CD14-positive monocyte (primary cell): Measurements from ENCODE around the gene GALNTL6. TPM values are rescaled to one million over a fixed set of nuclear protein-coding genes. Genes with fewer than 3 reads are reported as not detected.
A peak's percentile ranks its signal among the peaks of the same experiment; 100 is the strongest.

Source experiments
- DNase-seq, 3 donors: peaks; one replicate each; pipeline ENCODE4 v3.0.0-alpha.2; 2011 to 2022
- H2AFZ ChIP-seq: 2 replicates; pipeline ENCODE4 v1.6.0; 2012; ENCODE audit warnings: mild to moderate bottlenecking, low read depth, low read length, inconsistent platforms; ENCODE audit not compliant: insufficient read depth, poor library complexity, severe bottlenecking
- H3K27ac ChIP-seq, 2 donors: 1 replicate in 1 of 2; 2 replicates in 1 of 2; pipeline ENCODE4 v1.5.1; 2012 to 2013; ENCODE audit warnings: low read length in 2 of 2, control low read depth in 1 of 2, inconsistent platforms in 1 of 2, low read depth in 1 of 2, mild to moderate bottlenecking in 1 of 2
- H3K27me3 ChIP-seq, 2 donors: one replicate each; pipeline versions ENCODE4 v1.6.0 to v1.6.1; 2011 to 2013; ENCODE audit warnings: low read length in 2 of 2; ENCODE audit not compliant: control insufficient read depth in 2 of 2, insufficient read depth in 2 of 2
- H3K36me3 ChIP-seq, 2 donors: replicated peaks in 1 of 2; 1 replicate in 1 of 2; 2 replicates in 1 of 2; pipeline versions ENCODE4 v1.5.1 to v1.6.1; 2012 to 2013; ENCODE audit warnings: low read length in 2 of 2, control low read depth in 1 of 2, inconsistent platforms in 1 of 2, mild to moderate bottlenecking in 1 of 2; ENCODE audit not compliant: insufficient read depth in 2 of 2, control insufficient read depth in 1 of 2
- H3K4me1 ChIP-seq, 2 donors: 1 replicate in 1 of 2; 2 replicates in 1 of 2; pipeline versions ENCODE4 v1.5.1 to v1.6.1; 2012 to 2013; ENCODE audit warnings: low read length in 2 of 2, control low read depth in 1 of 2, inconsistent platforms in 1 of 2, mild to moderate bottlenecking in 1 of 2, moderate library complexity in 1 of 2; ENCODE audit not compliant: insufficient read depth in 2 of 2, control insufficient read depth in 1 of 2
- H3K4me2 ChIP-seq: replicated peaks from 2 replicates; pipeline ENCODE3; 2012; ENCODE audit warnings: low read length, moderate library complexity, mild to moderate bottlenecking; ENCODE audit not compliant: poor library complexity, severe bottlenecking; ENCODE audit errors: extremely low read depth
- H3K4me3 ChIP-seq, 3 experiments: fragments of 200-600 bp in 1 of 3; sonication (generic) in 1 of 3; replicated peaks in 1 of 3; 1 replicate in 2 of 3; 2 replicates in 1 of 3; pipeline ENCODE4 v1.5.1; 2011 to 2013; ENCODE audit warnings: low read length in 3 of 3, mild to moderate bottlenecking in 3 of 3, control low read depth in 2 of 3, low read depth in 2 of 3, inconsistent platforms in 1 of 3, moderate library complexity in 1 of 3
- H3K79me2 ChIP-seq: 2 replicates; pipeline ENCODE4 v1.6.0; 2012; ENCODE audit warnings: mild to moderate bottlenecking, control low read depth, inconsistent platforms, low read length, moderate library complexity; ENCODE audit not compliant: insufficient read depth
- H3K9ac ChIP-seq: 2 replicates; pipeline ENCODE4 v1.6.0; 2017; ENCODE audit warnings: low read length, mild to moderate bottlenecking; ENCODE audit not compliant: insufficient read depth, poor library complexity, severe bottlenecking
- H3K9me3 ChIP-seq, 2 donors: replicated peaks in 1 of 2; 1 replicate in 1 of 2; 2 replicates in 1 of 2; pipeline versions ENCODE4 v1.5.1 to v1.6.1; 2012 to 2013; ENCODE audit warnings: low read length in 2 of 2, control low read depth in 1 of 2; ENCODE audit not compliant: control insufficient read depth in 1 of 2, insufficient read depth in 1 of 2
- H4K20me1 ChIP-seq: 2 replicates; pipeline ENCODE4 v1.6.0; 2012; ENCODE audit warnings: mild to moderate bottlenecking, low read length, control low read depth, moderate library complexity; ENCODE audit not compliant: insufficient read depth
- H3K27ac Mint-ChIP-seq, 7 donors: one replicate each; pipeline ENCODE4 v1.8.0; 2020; ENCODE audit warnings: mild to moderate bottlenecking in 7 of 7, mixed read lengths in 7 of 7, moderate library complexity in 6 of 7, inconsistent platforms in 2 of 7
- H3K27me3 Mint-ChIP-seq, 3 donors: one replicate each; pipeline ENCODE4 v1.8.0; 2021 to 2022; ENCODE audit warnings: low read depth in 3 of 3, mild to moderate bottlenecking in 3 of 3, mixed read lengths in 3 of 3, moderate library complexity in 3 of 3, inconsistent platforms in 1 of 3
- H3K36me3 Mint-ChIP-seq, 2 donors: one replicate each; pipeline ENCODE4 v1.8.0; 2020; ENCODE audit warnings: mixed read lengths in 2 of 2, inconsistent platforms in 1 of 2, mild to moderate bottlenecking in 1 of 2
- H3K4me1 Mint-ChIP-seq: one replicate; pipeline ENCODE4 v1.8.0; 2020; ENCODE audit warnings: mild to moderate bottlenecking, mixed read lengths
- H3K4me3 Mint-ChIP-seq, 2 donors: one replicate each; pipeline ENCODE4 v1.8.0; 2020; ENCODE audit warnings: mild to moderate bottlenecking in 2 of 2, mixed read lengths in 2 of 2, moderate library complexity in 1 of 2
- H3K9me3 Mint-ChIP-seq, 7 donors: one replicate each; pipeline ENCODE4 v1.8.0; 2020 to 2022; ENCODE audit warnings: mixed read lengths in 7 of 7, mild to moderate bottlenecking in 6 of 7, moderate library complexity in 6 of 7, inconsistent platforms in 2 of 7
- CTCF ChIP-seq: fragments of 200-600 bp; IDR thresholded peaks from one replicate; pipeline ENCODE4 v1.8.0; 2022; ENCODE audit warnings: antibody characterized with exemption, mild to moderate bottlenecking
- WGBS: methylation state at CpG from one replicate; pipeline ENCODE4 v1.1.5; 2013; ENCODE audit warnings: missing lambda C conversion rate; ENCODE audit not compliant: insufficient coverage; 5-methylcytosine and 5-hydroxymethylcytosine counted together
- intact Hi-C, 2 donors: fragments of 100-400 bp; cut with micrococcal nuclease; formaldehyde crosslinking; loops; one replicate each; pipeline versions ENCODE4 v1.15.0 to v1.15.1; 2023
- polyA plus RNA-seq, 3 donors: library from polyadenylated mRNA; depleted of rRNA in 1 of 3; unstranded in 2 of 3; stranded (reverse) in 1 of 3; fragments of 300-500 nt in 2 of 3; fragments of >200 nt in 1 of 3; fragmentation: Illumina TruSeq in 2 of 3; gene quantifications; 1 replicate in 2 of 3; 2 replicates in 1 of 3; pipeline ENCODE4 v1.2.3, GENCODE V29; 2012 to 2021

Gene GALNTL6
- polyA plus RNA-seq, 3 donors = 0.05 TPM; not detected in 2

- H3K9me3 Mint-ChIP-seq = peaks cover 0 to 8% (median 4%) of the 10 kb centered on the region in 7 donors
- 0% methylated on average over 8 of the region's 12 CpGs for whole genome bisulfite sequencing
- H3K79me2 ChIP-seq = no peaks in the 10 kb centered on the region
- no peak overlapping the region for H3K27ac Mint-ChIP-seq
- peak overlapping the region; percentile 58 for H2AFZ ChIP-seq
- H3K9ac ChIP-seq = no peak overlapping the region
- no peak for TF ChIP-seq CTCF
- peak overlapping the region; percentile 66 for H3K4me2 ChIP-seq
- H3K4me1 Mint-ChIP-seq = peaks cover 15% of the 10 kb centered on the region
- intact Hi-C loops = no loop called here
- H3K27me3 ChIP-seq = peaks cover 34 to 49% of the 10 kb centered on the region in 2 donors
- H3K9me3 ChIP-seq = peaks cover 0 to 6% of the 10 kb centered on the region in 2 donors
- H3K36me3 Mint-ChIP-seq = peaks cover 0 to 6% of the 10 kb centered on the region in 2 donors
- H4K20me1 ChIP-seq = no peaks in the 10 kb centered on the region
- peak overlapping the region; percentile 61 to 96 for H3K4me3 Mint-ChIP-seq
- H3K27ac ChIP-seq = no peak overlapping the region
- H3K27me3 Mint-ChIP-seq = peaks cover 27 to 47% (median 34%) of the 10 kb centered on the region in 3 donors
- DNase-seq = no peak
- peak overlapping the region in 1 of 3 experiments; percentile 65 for H3K4me3 ChIP-seq
- peaks cover 15 to 20% of the 10 kb centered on the region in 2 donors for H3K4me1 ChIP-seq
- H3K36me3 ChIP-seq = no peaks in the 10 kb centered on the region
Observed at GRCh38 chr4:171812333-171812664, 905 bp upstream of the GALNTL6 start.

DNA sequence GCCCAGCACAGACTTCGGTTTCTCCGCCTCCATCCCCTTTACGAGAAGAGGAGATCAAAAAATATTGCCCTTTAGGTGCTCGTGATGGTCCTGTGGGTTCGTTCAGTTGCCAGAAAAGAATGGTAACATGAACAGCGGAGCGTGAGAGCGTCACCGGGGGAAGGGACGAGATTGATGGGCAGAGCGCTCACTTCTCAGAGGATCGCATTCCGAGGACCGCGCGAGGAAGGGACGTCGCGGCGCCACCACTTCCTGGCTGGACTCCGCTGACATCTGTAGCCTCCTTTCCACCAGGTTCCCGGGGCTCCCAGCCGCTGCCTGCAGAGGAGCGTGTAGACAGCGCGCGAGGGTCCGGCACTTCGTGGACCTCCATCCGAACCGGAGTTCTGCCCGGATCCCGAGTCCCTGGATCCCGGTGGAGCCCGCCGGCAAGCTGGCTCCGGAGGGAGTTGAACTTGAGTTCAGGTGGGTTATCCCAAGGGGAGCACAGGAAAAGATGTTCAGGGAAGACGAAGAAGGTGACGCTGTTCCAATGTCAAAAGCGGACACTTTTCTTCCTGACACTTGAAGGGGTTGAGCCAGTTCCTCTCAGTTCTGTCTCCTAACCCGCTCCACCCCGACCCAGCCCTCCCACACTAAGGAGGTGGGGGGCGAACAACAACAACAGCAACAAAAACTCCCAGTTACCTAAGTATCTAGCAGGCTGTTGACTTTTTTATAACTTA, 484 bp downstream of the GALNTL6 start:
- WGBS = 3% methylated on average over 34 of the region's 43 CpGs
- Histone ChIP-seq H4K20me1 (no peaks in the 10 kb centered on the region), H3K4me2 (peak overlapping the region; percentile 66), H3K4me3 (peak overlapping the region; percentile 8 to 65 (median 11)), H3K79me2 (no peaks in the 10 kb centered on the region), H3K9me3 (peaks cover 0 to 6% of the 10 kb centered on the region in 2 donors), H3K27ac (no peak overlapping the region), H3K9ac (peak overlapping the region; percentile 19), H3K4me1 (peaks cover 15 to 20% of the 10 kb centered on the region in 2 donors), H3K27me3 (peaks cover 34 to 49% of the 10 kb centered on the region in 2 donors), H3K36me3 (no peaks in the 10 kb centered on the region), H2AFZ (peak overlapping the region; percentile 58)
- H3K36me3 Mint-ChIP-seq = peaks cover 0 to 6% of the 10 kb centered on the region in 2 donors
- H3K4me3 Mint-ChIP-seq = peak overlapping the region; percentile 73 to 96
- no peak for TF ChIP-seq CTCF
- peaks cover 0 to 8% (median 4%) of the 10 kb centered on the region in 7 donors for H3K9me3 Mint-ChIP-seq
- intact Hi-C loops = no loop called here
- H3K4me1 Mint-ChIP-seq = peaks cover 15% of the 10 kb centered on the region
- peaks cover 29 to 46% (median 34%) of the 10 kb centered on the region in 3 donors for H3K27me3 Mint-ChIP-seq
- DNase-seq = no peak
- no peak overlapping the region for H3K27ac Mint-ChIP-seq
